ENCODE data around the gene ANHX.
"Not testable (repeated sequence)": the region's sequence is repeated elsewhere in the genome, so short reads cannot be mapped to it uniquely, and the experiment has no call there.

The ANHX gene
- long read RNA-seq, donor 1 = 0 reads
- long read RNA-seq, donor 2 = 0 reads
- long read RNA-seq, donor 3 = 0 reads
- long read RNA-seq, donor 4 = 0 reads
- long read RNA-seq, donor 5 = 0 reads
- long read RNA-seq, donor 6 = 0 reads
- long read RNA-seq, donor 7 = 0 reads
- long read RNA-seq, donor 8 = 0 reads

DNA sequence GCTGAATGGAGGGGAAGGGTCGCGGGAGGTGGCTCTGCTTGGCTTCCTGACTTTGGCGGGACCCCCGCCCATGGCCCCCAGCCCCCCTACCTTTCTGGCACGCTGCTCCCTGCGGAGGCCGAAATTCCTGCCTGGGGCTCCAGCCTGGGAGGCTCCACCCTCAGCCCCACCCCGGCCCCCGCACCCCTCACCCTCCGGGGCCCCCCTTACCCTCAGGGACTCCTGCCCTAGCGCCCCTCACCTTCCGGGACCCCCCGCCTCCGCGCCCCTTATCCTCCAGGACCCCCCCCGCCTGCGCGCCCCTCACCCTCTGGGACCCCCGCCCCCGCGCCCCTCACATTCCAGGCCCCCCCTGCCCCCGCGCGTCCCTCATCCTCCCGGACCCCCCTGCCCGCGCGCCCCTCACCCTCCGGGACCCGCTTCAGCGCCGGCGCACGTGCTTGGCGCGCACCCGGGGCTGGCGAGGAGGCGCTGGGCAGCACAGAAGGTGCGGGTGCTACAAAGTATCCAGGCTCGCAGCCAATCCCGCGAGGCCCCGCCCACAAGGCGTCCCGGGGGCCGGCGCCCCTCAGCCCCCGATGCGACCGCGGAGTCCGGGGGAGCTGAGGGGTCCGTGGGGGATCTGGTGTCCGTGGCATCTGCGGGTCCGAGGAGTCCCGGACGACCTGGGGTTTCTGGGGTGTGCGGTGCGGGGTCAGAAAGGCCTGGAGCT, at the start of gene ANHX:
ANHX (minus strand) TSS at position 477 of the 712 bp plus-strand sequence. CDS start 1,521 bp downstream, outside the sequence.
- no peak for DNase-seq

DNA sequence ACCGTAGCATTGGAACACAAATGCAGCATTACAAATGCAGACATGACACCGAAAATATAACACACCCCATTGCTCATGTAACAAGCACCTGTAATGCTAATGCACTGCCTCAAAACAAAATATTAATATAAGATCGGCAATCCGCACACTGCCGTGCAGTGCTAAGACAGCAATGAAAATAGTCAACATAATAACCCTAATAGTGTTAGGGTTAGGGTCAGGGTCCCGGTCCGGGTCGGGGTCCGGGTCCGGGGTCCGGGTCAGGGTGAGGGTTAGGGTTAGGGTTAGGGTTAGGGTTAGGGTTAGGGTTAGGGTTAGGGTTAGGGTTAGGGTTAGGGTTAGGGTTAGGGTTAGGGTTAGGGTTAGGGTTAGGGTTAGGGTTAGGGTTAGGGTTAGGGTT, 29.0 kb upstream of the ANHX start:
- DNase-seq = not testable (repeated sequence)

DNA sequence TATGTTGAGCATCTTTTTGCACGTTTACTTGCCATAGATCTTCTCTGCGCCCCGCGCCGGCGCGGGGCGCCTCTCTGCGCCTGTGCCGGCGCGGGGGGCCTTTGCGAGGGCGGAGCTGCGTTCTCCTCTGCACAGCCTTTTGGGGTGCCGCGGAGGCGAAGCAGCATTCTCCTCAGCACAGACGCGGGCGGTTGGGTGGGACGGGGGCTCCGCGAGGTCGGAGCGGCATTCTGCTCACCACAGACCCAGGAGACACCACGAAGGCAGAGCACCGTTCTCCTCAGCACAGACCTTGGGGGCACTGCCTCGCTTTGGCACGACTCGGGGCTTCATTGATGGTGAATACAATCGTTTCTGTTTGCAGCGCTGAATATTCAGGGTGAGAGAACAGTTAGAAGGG, 28.5 kb upstream of the ANHX start:
- no peak for DNase-seq

DNA sequence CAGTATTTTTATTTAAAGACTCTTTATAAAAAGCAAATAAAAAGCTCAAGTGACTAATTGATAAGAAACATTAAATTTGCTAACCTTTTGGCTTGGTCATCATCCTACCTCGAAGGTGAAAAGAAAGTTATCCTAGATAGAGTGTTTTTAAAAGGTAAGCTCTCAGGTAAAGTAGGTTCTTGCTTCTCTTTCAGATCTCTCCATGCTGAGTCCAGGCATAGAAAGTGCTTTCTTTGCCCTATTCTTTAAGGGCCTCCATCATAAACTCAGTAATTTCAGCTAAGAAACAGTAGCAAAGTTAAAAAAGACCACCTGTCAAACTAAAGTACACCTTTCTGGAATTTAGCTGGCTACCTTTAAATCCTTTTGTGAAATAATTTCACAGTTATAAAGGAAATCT, 20.6 kb upstream of the ANHX start:
- no peak for DNase-seq

DNA sequence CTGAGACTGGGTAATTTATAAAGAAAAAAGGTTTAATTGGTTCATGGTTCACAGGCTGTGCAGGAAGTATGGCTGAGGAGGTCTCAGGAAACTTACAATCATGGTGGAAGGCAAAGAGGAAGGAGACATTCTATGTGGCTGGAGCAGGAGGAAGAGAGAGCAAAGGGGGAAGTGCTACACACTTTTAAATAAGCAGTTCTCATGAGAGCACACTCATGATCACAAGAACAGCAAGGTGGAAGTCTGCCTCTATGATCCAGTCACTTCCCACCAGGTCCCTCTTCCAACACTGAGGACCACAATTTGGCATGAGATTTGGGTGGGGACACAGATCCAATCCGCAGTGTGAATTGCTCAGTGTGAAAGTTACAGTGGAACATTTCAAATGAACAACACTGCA, 20.2 kb upstream of the ANHX start:
- not testable (repeated sequence) for DNase-seq

DNA sequence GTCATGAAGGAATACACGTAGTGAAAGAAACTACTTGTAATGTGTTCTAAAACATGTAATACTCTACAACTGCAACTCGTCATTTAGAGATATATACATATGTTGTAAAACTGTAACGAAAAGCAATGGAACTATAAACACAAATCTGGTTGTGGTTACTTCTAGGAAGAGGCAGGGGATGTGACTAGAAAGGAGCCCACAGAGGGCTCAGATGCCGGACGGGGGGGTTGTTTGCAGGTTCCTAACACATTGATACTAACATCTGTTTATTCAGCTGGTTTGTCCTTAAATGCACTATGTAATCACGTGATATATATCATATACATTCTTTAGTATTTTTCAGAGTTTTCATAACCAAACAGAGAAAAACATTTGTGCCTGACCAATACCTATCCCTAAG, 16.1 kb upstream of the ANHX start:
- DNase-seq = no peak

DNA sequence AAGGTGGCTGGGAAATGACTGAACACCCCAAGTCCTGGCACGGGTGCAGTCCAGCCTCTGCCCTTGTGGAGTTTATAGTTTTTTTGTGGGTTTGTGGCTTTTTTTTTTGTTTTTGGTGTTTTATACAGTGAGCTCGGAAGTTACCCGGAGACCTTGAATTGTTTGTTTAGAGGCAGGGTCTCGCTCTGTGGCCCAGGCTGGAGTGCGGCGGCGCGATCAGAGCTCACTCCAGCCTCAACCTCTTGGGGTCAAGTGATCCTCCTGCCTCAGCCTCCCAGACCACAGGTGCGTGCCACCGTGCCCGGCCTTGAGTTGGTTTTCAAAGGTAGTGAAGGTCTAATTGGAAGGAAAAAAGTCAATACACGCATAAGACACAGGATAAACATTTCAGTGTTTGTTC, 879 bp upstream of the ANHX start:
- no peak for DNase-seq

DNA sequence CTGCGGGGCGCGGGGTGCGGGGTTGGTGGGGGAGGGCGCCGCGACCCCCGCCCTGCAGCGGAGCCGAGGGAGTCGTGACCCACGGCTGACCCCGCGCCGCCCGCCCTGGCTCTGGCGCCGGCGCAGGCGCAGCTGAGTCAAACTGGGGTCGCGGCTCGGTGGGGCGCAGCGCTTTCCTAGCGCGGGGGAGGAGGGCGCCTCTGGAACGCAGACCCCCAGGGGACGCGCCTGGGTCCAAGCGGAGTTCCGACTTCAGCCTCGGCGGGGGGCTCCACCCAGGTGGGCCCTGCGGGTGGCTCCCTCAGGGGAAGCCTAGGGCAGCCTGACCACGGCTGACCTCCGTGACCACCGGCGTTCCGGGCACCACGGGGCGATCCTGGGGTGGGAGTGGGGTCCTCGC, 467 bp upstream of the ANHX start:
- DNase-seq = no peak

DNA sequence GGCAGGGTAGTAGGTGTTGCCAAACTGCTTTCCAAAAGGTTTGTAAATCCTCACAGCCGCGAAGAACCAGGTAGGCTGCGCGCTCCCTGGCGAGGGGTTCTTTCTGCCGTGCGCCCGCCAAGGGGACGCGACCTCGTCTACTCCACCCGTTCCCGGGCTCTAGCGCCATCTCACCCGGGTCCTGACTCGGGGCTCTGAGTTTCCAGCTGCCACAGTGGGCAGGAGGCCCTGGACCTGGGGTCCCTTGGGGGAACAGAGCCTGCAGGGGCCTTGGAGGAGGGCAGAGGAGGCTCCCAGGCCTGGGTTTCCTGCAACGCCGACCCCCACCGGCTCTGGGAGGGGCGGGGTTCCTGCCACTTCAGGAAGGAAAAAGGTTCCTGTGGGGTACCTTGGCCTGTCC, 706 bp downstream of the ANHX start:
- no peak for DNase-seq

DNA sequence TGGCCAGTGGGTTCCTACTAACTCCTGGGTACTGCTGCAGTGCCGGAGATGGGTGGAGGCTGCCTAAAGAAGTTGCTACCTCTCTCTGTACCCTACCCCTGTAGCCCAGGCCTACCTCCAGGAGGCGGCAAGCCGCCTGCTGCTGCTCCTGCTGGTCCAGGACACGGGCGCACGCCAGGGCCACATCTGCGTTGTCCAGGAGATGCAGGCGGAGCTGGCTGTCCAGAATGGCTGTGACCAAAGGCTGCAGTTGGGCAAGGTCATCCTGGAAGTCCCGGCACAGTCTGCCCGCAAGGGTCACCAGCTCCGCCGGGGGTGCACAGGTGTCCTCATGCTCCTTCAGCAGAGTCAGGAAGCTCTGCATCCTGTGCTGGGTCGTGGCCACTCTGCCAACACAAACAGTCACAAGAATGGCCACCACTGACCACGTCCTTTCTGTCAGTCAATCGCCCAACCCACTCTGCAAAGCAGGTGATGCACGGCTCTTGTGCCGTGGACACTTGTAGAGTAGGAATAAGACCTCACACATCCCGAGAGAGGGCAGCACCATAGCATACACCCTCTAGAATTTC, 1.6 kb downstream of the ANHX start:
- DNase-seq = no peak

DNA sequence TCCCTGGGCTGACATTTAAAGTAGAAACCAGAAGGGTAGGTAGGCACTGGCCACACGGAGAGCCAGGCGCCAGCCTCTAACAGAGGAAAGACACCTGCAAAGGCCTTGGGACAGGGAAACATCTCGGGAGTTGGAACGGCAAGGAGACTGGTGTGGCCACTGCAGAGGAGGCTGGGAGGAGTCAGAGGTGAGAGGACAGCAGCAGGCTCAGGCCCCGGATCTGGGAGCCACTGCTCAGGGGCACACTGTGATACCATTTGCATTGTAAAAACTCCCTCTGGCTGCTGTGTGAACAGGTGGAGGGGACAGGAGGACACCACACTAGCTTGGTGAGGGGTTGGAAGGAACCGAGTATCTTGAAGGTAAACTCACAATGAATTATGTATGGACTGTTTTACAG, 2.7 kb downstream of the ANHX start:
- DNase-seq = no peak

DNA sequence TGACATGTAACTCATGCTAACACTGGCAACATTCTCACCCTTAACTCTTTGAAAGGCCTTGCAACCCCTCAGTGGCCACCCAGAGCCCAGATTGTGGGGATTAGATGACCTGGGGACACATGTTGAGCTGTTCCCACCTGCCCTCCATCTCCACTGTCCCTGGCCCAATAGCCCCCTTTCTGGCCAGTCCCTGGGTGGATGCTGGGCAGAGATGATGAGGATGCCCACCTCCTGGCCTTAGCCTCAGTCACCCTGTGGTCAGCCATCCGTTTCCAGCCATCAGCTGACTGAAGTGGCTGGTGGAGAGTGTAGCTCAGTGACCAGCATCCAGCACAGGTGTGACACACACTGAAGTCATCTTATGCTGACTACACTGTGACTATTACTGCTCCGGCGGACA, 4.7 kb downstream of the ANHX start:
- DNase-seq = no peak

DNA sequence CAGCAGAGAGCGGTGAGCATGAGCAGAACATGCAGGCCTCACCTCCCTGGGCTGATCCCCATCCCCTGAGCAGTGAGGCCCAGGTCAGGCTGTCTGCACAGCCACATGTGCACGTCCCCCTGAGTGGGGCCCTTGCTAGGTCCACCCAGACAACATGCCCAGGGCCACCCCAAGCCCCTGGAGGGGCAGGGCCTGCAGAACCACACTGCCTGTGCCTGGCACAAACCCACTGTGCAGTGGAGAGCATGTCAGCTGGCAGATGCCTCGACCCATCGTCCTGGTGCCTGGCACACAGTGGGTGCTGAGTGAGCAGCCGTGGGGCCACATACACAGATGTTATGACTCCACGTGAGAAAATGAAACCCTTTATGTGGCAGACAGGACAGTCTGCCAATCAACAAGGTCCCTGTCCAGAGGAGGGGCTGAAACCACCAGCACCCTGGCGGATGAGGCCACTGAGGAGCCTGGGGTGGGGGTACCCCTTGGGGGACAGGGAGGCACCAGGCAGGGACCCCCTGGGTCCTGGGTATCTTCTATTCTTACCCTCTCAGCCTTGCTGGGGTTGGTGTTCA, 8.3 kb downstream of the ANHX start:
- no peak for DNase-seq

DNA sequence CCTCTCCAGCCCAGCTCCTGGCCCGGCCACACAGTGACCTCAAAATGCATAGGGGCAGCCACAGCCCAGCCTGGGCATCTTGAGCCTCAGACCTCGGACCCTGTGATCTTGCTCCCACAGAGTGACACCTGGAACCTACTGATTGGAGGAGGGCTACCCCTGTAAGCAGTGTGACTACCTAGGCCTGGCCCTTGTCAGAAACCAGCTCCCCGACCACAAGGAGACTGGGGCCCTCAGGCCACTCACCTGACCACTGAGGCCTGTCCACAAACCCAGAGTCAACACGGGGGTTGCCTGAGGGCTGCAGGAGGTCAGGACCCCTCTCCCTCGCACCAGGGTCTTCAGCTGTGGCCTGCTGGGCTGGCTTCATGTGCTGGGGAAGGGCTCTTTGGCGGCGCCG, 9.0 kb downstream of the ANHX start:
- no peak for DNase-seq

DNA sequence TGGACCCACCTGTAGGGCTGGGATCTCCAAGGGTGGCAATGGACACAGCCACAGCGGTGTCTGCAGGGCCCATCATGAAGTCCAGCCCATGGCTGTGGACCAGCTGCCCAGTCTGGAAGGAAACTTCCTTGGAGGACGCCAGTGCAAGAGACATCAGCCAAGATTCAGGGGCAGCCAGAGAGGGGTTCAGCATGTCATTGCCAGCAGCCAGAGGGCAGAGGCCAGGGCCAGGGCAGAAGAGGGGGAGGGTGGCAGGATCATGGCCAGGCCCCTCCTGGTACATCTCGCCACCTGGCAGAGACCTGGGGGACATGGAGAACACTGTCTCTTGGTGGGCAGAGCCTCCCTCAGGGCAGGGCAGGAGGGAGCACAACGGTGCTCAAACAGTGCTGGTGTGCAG, 10.2 kb downstream of the ANHX start:
- DNase-seq = no peak

DNA sequence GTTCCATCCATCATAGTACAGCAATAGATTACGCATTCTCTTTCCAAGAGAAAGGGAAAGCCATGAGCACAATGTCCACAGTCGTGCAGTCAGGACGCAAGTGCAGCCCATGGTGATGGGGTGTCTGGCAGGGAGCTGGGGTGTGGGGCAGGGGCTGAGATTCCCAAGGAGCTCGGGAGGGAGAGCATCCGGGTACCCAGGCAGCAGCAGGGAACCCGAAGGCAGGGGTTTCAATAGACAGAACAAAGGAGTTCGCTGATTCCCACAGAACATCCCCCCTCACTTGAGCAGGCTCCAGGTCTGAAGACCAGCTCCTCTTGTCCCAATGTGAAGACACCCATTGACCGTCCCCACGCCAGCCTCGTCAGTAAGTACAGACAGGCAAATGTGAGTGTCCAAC, 13.5 kb downstream of the ANHX start:
- DNase-seq = no peak

DNA sequence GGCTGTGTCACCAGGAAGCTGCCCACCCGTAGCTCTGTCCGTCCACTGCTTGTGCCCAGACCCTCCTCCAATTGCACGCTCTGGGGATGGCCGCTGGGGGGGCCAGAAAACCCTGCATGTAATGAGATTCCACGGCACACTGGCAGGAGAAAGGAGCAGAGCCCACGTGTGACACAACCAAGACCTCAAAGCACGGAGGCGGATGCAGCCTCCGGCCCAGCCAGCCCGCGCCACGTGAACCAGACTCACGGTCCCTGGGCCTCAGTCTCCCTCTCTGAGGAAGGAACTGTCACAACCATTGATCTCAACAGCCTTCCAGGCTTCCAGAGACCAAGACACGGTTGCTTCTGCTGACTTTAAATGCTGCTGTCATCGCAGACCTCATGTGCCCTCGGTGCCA, 14.4 kb downstream of the ANHX start:
- DNase-seq = no peak

DNA sequence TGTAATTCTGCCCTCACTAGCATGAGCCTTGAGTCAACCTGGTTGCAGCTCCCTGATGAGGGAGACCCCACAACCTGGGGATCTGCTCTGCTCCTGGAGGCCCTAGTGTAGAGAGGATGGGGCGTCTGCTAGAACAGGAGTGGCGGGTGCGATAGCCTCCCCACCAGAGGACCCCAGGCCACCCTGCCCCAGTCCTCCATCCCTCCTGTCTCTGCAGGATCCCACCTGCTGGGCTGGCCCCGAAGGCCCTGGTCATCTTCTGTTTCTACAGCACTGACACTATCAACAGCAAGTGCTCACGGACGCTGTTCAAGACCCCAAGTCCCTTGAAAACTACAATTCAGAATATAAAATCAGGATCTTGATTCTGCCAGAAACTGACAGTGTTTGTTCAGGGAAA, 15.2 kb downstream of the ANHX start:
- DNase-seq = no peak

DNA sequence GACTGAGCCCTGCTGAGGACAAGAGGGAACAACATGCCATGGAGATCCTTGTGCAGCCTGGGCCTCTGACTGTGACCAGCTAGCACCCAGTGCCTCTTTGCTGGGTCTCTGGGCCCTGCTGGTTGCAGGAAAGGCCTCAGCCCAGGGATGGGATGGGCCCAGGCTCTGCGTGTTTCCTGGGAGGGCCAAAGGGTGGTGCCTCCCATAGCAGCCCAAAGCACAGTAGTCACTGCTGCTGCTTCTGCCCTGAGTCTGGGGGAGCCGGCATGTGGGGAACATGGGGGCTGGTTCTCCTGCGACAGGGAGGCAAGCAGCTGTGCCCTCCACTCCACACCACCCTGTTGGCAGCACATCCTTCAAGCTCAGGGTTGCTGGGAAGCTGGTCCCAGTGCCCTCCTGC, 18.5 kb downstream of the ANHX start:
- no peak for DNase-seq

DNA sequence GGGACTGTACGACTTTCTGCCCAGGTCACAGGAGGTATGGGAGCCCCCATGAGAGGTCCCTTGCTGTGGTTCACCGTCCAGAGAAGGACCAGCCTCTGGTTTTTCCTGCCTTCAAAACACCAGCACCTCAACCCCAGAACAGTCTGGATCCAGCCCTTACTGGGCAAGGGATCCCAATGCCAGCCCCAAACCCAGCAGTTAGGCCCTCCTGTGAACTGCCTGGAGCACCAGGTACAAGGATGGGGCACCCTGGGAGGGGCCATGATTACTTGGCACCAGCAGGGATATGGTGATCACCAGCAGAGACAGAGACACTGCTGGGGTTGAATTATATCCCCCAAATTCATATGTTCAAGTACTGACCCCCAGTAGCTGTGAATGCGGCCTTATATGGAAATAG, 20.0 kb downstream of the ANHX start:
- no peak for DNase-seq

DNA sequence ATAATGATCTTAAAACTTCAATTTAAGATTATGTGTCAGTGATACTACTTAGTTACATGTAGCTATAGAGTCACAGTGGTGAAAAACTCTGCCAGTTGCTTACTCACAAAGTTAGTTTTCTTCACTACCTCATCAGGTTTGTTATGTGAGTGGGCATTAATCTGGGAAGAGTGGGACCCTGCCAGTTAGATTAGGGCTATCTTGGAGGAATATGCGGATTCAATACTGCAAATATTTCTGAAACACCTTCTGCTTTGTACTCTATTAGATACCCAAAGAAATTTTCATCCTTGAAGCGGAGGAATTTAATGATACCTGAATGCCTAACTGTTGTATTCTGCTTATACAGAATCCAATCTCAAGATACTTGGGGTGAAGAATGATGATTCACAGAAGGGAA, 29.3 kb downstream of the ANHX start:
- DNase-seq = no peak

DNA sequence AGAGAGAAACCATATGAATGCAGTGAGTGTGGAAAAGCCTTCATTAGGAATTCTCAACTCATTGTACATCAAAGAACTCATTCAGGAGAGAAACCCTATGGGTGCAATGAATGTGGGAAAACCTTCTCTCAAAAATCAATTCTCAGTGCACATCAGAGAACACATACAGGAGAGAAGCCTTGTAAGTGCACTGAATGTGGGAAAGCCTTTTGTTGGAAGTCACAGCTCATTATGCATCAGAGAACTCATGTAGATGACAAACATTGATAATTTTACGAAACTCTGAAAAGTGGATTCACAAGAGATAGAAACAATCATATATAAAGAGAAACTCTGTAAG, 31.4 kb downstream of the ANHX start:
- DNase-seq = no peak

DNA sequence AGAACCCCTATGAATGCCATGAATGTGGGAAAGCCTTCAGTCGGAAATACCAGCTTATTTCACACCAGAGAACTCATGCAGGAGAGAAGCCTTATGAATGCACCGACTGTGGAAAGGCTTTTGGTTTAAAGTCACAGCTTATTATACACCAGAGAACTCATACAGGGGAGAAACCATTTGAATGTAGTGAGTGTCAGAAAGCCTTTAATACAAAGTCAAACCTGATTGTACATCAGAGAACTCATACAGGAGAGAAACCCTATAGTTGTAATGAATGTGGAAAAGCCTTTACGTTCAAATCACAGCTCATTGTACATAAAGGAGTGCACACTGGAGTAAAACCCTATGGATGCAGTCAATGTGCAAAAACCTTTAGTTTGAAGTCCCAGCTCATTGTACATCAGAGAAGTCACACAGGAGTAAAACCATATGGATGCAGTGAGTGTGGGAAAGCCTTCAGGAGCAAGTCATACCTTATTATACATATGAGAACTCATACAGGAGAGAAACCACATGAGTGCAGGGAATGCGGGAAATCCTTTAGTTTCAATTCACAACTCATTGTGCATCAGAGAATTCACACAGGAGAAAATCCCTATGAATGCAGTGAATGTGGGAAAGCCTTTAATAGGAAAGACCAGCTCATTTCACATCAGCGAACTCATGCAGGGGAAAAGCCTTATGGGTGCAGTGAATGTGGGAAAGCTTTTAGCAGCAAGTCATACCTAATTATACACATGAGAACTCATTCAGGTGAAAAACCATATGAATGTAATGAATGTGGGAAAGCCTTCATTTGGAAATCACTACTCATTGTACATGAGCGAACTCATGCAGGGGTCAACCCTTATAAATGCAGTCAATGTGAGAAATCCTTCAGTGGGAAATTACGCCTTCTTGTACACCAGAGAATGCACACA, 32.1 kb downstream of the ANHX start:
- DNase-seq = no peak

Data from right kidney (tissue), 9 donors.